B cell (primary cell): Measurements from ENCODE around the gene KCNC3. TPM values are rescaled to one million over a fixed set of nuclear protein-coding genes. Genes with fewer than 3 reads are reported as not detected.

Experiments used
- ATAC-seq: fragments of 200-7000 bp; cut with Tn5 transposase; one replicate; pipeline ENCODE4 v1.10.0; 2021; ENCODE audit warnings: low read depth, mild to moderate bottlenecking, moderate number of reproducible peaks, moderate library complexity
- CTCF ChIA-PET: fragments of 350-600 bp; sonication (Branson Sonifier 250); formaldehyde crosslinking; loops from one replicate; lab custom pipeline; 2021; ENCODE audit warnings: antibody characterized with exemption, inconsistent platforms; lab: Charles Lee
- POLR2A ChIA-PET: fragments of 350-600 bp; sonication (Branson Sonifier 250); formaldehyde crosslinking; loops from one replicate; lab custom pipeline; 2021; ENCODE audit warnings: antibody characterized with exemption; lab: Charles Lee
- DNase-seq: peaks from one replicate; pipeline ENCODE4 v3.0.0; 2013
- H2AFZ ChIP-seq: 2 replicates; pipeline ENCODE4 v1.6.1; 2012; ENCODE audit warnings: mild to moderate bottlenecking, low read depth, low read length; ENCODE audit not compliant: insufficient read depth, poor library complexity, severe bottlenecking
- H3K27ac ChIP-seq, 2 donors: 1 replicate in 1 of 2; 2 replicates in 1 of 2; pipeline ENCODE4 v1.5.1; 2012 to 2013; ENCODE audit warnings: low read length in 2 of 2, mild to moderate bottlenecking in 2 of 2, moderate library complexity in 1 of 2
- H3K27me3 ChIP-seq, 4 experiments: fragments of 200-600 bp in 1 of 4; sonication (generic) in 1 of 4; replicated peaks in 1 of 4; 1 replicate in 2 of 4; 2 replicates in 2 of 4; pipeline versions ENCODE4 v1.6.1 to v1.7.0; 2013 to 2016; ENCODE audit warnings: low read length in 3 of 4, mild to moderate bottlenecking in 2 of 4, mixed read lengths in 1 of 4, moderate library complexity in 1 of 4; ENCODE audit not compliant: insufficient read depth in 4 of 4, control insufficient read depth in 3 of 4; ENCODE audit errors: control extremely low read depth in 1 of 4
- H3K36me3 ChIP-seq, 2 experiments: replicated peaks in 1 of 2; 1 replicate in 1 of 2; 2 replicates in 1 of 2; pipeline versions ENCODE4 v1.6.1 to v1.7.1; 2013; ENCODE audit warnings: low read length in 1 of 2; ENCODE audit not compliant: insufficient read depth in 2 of 2, control insufficient read depth in 1 of 2; ENCODE audit errors: control extremely low read depth in 1 of 2, extremely low read depth in 1 of 2
- H3K4me1 ChIP-seq, 2 donors: fragments of 200-600 bp in 1 of 2; sonication (generic) in 1 of 2; 1 replicate in 1 of 2; 2 replicates in 1 of 2; pipeline versions ENCODE4 v1.5.1 to v1.6.1; 2013 to 2017; ENCODE audit warnings: low read length in 2 of 2; ENCODE audit not compliant: control insufficient read depth in 2 of 2, insufficient read depth in 2 of 2
- H3K4me2 ChIP-seq: replicated peaks from 2 replicates; pipeline ENCODE3; 2012; ENCODE audit warnings: mild to moderate bottlenecking, low read depth, low read length; ENCODE audit not compliant: poor library complexity, severe bottlenecking
- H3K4me3 ChIP-seq, 5 experiments: fragments of 200-600 bp in 1 of 5; sonication (generic) in 1 of 5; 1 replicate in 3 of 5; 2 replicates in 2 of 5; pipeline versions ENCODE4 v1.5.1 to v1.7.0; 2011 to 2016; ENCODE audit warnings: low read length in 4 of 5, mild to moderate bottlenecking in 4 of 5, low read depth in 2 of 5, control low read depth in 1 of 5, moderate library complexity in 1 of 5; ENCODE audit not compliant: insufficient read depth in 1 of 5; ENCODE audit errors: control extremely low read depth in 1 of 5, extremely low read depth in 1 of 5
- H3K79me2 ChIP-seq: fragments of 200-600 bp; sonication (generic); one replicate; pipeline ENCODE4 v1.6.0; 2016; ENCODE audit warnings: low read length; ENCODE audit not compliant: control insufficient read depth, insufficient read depth
- H3K9ac ChIP-seq: fragments of 200-600 bp; sonication (generic); 2 replicates; pipeline ENCODE4 v1.6.1; 2017; ENCODE audit warnings: mild to moderate bottlenecking, low read length, moderate library complexity
- H3K9me3 ChIP-seq, 3 donors: one replicate each; pipeline versions ENCODE4 v1.6.1 to v1.7.1; 2013; ENCODE audit warnings: low read length in 2 of 3; ENCODE audit not compliant: control insufficient read depth in 2 of 3, insufficient read depth in 1 of 3; ENCODE audit errors: control extremely low read depth in 1 of 3
- H4K20me1 ChIP-seq: 2 replicates; pipeline ENCODE4 v1.6.0; 2012; ENCODE audit warnings: mild to moderate bottlenecking, low read length; ENCODE audit not compliant: insufficient read depth, control insufficient read depth, poor library complexity, severe bottlenecking
- H3K27ac Mint-ChIP-seq: one replicate; pipeline ENCODE4 v1.8.0; 2021; ENCODE audit warnings: mixed read lengths
- H3K27me3 Mint-ChIP-seq: one replicate; pipeline ENCODE4 v1.8.0; 2021; ENCODE audit warnings: mixed read lengths
- H3K4me1 Mint-ChIP-seq: one replicate; pipeline ENCODE4 v1.8.0; 2021; ENCODE audit warnings: mixed read lengths
- H3K4me3 Mint-ChIP-seq: one replicate; pipeline ENCODE4 v1.8.0; 2021; ENCODE audit warnings: mixed read lengths
- H3K9me3 Mint-ChIP-seq: one replicate; pipeline ENCODE4 v1.8.0; 2022; ENCODE audit warnings: mixed read lengths; ENCODE audit not compliant: insufficient read depth
- CTCF ChIP-seq: fragments of 200-600 bp; IDR thresholded peaks from one replicate; pipeline ENCODE4 v1.8.0; 2022; ENCODE audit warnings: antibody characterized with exemption, mild to moderate bottlenecking
- EZH2 ChIP-seq: IDR thresholded peaks from 2 replicates; pipeline ENCODE4 v1.6.1; 2012; ENCODE audit warnings: borderline replicate concordance, low read depth, mild to moderate bottlenecking, moderate library complexity, low read length; ENCODE audit not compliant: insufficient read depth, poor library complexity, severe bottlenecking
- WGBS: methylation state at CpG from one replicate; pipeline ENCODE4 v1.1.5; 2013; ENCODE audit warnings: missing lambda C conversion rate; ENCODE audit not compliant: insufficient coverage; 5-methylcytosine and 5-hydroxymethylcytosine counted together
- intact Hi-C: fragments of 100-400 bp; cut with micrococcal nuclease; formaldehyde crosslinking; loops from one replicate; pipeline ENCODE4 v1.10.0; 2022
- polyA plus RNA-seq: library from polyadenylated mRNA; depleted of rRNA; stranded (reverse); fragments of >200 nt; gene quantifications from 2 replicates; pipeline ENCODE4 v1.2.3, GENCODE V29; 2012
- total RNA-seq, 2 donors: library from RNA; stranded (reverse); fragments of 120-200 nt in 1 of 2; gene quantifications; 1 replicate in 1 of 2; 2 replicates in 1 of 2; pipeline versions ENCODE4 v1.2.3 to v1.2.4, GENCODE V29; 2013 to 2022

Gene KCNC3
- total and polyA plus RNA-seq, 2 donors (not counting 1 experiment from before 2014, with no cell fraction given) = 12.3 to 23.0 TPM

- H3K9me3 ChIP-seq = peaks cover 0 to 11% (median 0%) of the 10 kb centered on the region in 3 donors
- peaks cover 77 to 84% of the 10 kb centered on the region in 2 donors for H3K4me1 ChIP-seq
- no peaks in the 10 kb centered on the region for H3K27me3 ChIP-seq
- H3K4me3 ChIP-seq = peak overlapping the region; percentile 71 to 91 (median 81)
- peak overlapping the region; percentile 86 for H3K4me2 ChIP-seq
- no peaks in the 10 kb centered on the region for H3K27me3 Mint-ChIP-seq
- H3K27ac Mint-ChIP-seq = peak overlapping the region; percentile 93
- peaks cover 0 to 8% of the 10 kb centered on the region in 2 experiments for H3K36me3 ChIP-seq
- H3K27ac ChIP-seq = peak overlapping the region; percentile 69 to 70
- peaks cover 29% of the 10 kb centered on the region for H4K20me1 ChIP-seq
- WGBS = 25% methylated on average over 1 of the region's 8 CpGs
- CTCF ChIA-PET = interaction anchor here (0.8 to 6.9 kb wide), 5 partner anchors 11 to 577 kb away, joined by 3 to 45 read pairs (median 7); partner anchors contain the start of gene KCNC3
- POLR2A ChIA-PET = interaction anchor here (0.9 to 9.3 kb wide), 4 partner anchors 13 to 87 kb away, joined by 3 to 122 read pairs (median 16); partner anchors contain the start of gene KCNC3
- TF ChIP-seq EZH2 (no peak), CTCF (no peak)
- H3K4me1 Mint-ChIP-seq = peaks cover 78% of the 10 kb centered on the region
- ATAC-seq (peak; percentile 66), DNase-seq (peak; percentile 94)
- H3K79me2 ChIP-seq = peaks cover 53% of the 10 kb centered on the region
- H3K9me3 Mint-ChIP-seq = no peaks in the 10 kb centered on the region
- no peak overlapping the region for H2AFZ ChIP-seq
- H3K4me3 Mint-ChIP-seq = peak overlapping the region; percentile 87
- intact Hi-C loops = loop anchor here (1.0 to 5.0 kb wide), 3 partner anchors 11 to 73 kb away; partner anchors contain the start of genes KCNC3 and SPIB
- peak overlapping the region; percentile 84 for H3K9ac ChIP-seq
These were observed 15.6 kb upstream of the KCNC3 start for GRCh38 chr19:50344661-50345318.
